ENCODE results near the gene RELN.

RELN gene

DNA sequence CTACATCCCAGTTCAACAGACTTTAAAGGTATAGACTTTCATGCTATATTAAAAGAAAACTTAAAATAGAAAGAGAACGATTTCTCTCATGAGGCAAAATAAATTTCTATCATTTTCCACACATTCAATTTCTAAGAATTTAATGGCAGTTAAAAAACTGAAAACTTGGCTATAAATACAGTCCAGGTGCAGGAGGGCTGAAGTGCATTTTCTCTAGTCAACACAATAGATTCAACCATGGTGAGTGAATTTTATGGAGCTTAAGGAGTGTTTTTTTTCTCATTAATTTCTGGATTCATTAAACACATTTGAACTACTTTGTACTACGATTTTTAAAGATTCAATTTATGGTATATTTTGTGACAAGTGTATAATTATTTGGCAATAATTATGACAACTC, 302.7 kb downstream of the RELN start:
- DNase-seq (ENCODE audit: low read depth, low spot score): no peak

DNA sequence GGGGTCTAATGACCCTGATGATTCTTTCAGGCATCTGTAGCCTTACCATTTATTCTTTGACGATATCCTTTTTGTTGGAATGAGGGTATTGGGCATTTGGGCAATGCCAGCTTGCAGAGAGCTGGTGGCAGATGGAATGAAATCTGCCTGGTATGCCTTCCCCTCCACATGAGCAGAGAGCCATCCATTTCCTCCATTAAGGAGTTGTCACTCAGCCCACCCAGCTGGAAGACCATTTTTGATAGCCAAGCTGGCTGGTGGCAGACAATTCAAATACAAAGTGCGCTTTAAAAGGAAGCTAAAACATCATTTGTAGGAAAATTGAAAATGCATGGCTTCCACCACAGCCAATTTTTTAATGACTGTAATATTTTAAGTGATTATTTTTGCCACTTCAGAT, 303.4 kb downstream of the RELN start:
- DNase-seq (ENCODE audit: low read depth, low spot score): no peak

DNA sequence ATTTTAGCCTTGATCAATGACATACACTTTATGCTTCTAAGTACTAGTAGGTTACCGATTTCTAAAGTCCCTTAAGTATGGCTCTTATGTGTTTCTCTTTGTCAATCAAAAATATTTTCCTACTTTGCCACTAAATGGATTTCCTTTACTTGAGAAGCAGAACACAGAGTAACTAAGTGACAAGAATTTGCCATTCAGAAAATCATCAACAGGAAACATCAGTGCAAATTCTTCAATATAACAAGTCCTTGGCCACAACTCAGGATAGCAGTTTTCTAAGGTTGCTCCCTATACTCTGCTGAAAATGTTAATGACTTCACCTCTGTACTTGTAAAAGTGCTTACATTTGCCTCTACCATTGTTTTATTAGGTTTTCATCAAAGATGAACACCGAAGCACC, 303.8 kb downstream of the RELN start:
- no peak for DNase-seq (ENCODE audit: low read depth, low spot score)

DNA sequence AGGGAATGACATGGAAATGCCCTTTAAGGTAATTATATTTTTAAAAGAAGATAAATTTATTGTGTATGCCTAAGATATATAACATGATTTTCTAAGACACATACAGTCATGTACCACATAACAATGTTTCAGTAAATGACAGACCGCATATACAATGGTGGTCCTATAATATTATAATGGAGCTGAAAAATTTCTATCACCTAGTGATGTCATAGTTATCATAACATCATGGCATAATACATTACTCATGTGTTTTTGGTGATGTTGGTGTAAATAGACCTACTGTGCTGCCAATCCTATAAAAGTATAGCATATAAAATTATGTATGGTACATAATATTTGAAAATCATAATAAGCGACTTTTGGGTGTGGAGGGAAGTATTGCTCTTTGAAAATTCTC, 306.1 kb downstream of the RELN start:
- no peak for DNase-seq (ENCODE audit: low read depth, low spot score)

DNA sequence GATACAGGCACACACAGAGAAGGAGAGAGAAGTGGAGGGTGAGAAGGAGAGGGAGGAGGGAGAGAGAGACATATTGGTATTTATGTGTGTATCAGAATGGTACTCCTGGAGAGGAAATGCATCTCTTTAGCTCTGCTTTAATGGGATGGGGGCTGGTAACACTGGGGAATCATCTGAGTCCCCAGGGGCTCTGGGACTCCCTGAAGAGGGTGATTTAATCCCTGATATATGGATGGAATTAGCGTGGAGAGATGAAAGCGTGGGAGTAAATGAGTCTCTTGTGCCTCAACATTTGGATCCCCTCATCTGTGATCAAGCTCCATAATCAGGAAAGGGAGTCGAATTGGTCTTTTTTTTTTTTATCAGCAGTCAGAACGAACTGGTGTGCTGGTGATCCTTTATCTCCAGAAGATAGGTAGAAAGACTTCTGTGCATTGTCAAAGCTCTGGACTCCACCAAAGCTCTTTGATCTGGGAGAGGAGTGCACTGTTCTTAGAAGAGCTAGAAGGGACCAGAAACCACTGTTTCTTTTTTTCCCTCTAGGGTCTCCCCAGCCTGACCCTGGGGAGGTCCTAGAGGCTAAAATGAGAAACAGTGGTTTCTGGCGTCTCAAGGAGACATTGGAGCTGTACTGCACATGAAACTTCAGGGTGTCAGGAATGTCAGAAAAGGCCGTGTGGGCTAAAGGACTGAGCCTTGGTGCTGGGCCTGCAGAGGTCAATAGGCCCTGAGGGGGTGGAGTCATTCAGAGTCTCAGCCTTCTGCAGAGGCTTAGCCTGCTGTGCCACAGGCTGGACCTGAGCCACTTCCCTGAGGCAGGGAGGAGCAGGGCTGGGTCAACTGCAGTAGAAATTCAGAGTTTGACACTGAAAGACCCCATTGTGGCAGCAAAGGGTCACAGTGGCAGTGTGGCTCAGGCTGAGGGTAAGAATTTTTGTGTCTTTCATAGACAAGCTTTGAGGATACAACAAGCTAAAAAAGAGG, 309.0 kb downstream of the RELN start:
- DNase-seq (ENCODE audit: low read depth, low spot score): no peak

DNA sequence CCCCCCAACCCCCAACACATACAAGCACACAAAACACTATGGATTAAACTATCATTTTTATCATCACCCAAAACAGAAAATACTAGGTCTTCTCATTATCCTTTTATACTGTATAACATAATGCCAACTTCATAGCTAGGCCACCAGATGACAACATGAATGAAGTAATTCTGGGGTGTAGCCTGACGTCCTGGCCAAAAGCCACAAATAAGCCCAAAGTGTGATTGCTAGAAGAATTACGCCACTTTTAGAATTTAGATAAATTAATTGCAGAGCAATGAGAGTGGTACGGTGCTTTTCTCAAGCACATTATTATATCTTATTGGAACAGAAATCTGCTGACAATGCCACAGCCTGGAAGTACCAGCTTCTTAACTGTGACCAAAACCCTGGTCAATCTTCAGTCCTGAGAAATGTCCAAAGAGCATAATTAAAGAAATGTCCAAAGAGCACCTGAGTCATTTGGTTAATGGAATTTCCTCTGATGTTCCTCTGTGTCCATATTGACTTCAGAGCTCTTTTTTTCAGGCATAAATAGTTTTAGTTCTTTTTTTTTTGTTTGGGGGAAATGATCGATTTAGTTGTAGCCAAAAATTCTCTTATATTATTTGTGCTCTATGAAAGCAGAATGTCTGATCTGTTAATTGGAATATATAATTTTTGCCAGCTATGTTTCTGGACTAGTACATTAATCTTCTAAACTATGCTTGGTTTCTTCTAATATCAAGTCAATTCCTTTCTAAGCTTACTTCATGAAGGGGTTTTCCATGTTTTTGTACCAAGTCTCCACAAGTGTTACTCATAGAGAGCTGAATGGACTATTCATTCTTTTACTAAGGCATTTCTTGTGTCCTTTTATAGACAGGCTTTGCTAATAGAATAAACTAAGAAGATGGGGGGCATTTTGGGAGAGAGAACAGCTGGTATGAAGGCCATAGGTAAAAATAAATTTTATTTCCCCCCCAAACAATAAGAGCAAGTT, 310.0 kb downstream of the RELN start:
- DNase-seq (ENCODE audit: low read depth, low spot score): no peak

DNA sequence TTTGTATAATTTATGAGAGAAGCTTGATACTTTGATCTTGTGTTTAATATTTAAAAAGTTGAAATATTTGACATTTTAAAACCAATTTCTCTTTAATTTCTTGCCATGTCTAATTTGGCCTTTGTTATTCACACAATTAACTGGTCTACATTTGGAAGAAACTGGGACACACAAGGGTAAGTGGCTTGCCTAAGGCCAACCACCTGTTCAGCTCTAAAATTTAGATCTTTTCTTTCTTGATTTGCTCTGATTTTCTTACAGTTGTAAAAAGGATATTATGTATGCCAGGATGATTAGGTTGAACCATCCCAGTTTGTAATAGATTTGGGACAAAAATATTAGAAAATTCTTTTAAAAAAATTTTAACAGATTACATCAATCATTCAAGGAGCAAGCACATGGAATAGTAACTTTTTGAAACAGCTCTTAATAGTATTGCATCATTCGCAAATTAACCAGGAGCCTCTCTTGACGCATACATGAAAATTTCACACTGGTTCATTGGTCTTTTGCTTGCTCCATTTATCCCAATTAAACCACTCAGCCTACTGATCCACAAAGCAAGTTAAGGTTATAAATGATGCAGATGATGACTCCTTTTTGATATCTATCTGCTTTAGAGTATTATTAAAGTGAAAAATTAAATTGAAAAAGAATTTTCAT, 321.0 kb downstream of the RELN start:
- DNase-seq (ENCODE audit: low read depth, low spot score): no peak

DNA sequence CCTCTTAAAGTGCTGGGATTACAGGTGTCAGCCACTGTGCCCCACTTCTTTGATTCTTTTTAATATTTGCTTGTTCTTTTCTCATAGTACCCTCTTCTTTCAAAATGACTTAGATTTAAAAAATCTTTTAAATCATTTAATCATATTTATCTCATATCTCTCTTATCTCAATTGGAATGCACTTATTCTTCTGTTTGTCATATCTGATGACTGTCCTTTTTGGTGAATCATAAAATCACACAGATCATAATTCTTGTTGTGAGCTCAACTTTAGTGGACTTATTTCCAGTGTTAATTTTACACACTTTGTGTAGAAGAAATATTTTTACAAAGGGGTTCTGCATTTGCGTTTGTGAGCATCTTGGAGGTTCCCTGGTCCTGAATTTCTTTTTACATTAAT, 323.1 kb downstream of the RELN start:
- DNase-seq (ENCODE audit: low read depth, low spot score): no peak

DNA sequence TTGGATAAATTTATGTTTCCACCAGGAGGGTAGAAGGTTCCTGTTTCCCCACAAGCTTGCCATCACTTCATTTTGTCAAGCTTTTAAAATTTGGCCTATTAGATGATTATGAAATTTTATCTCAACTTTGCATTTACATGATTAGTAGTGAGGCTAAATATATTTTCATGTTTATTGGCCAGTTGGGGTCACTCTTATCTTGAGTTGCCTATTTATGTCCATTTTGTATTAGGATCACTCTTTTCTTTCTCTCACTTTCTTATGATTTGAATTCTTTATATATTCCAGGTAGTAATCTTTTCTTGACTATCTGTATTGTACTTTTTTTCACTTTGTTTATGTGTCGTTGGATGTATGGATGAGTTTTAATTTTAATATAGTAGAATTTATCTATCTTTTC, 324.9 kb downstream of the RELN start:
- no peak for DNase-seq (ENCODE audit: low read depth, low spot score)

DNA sequence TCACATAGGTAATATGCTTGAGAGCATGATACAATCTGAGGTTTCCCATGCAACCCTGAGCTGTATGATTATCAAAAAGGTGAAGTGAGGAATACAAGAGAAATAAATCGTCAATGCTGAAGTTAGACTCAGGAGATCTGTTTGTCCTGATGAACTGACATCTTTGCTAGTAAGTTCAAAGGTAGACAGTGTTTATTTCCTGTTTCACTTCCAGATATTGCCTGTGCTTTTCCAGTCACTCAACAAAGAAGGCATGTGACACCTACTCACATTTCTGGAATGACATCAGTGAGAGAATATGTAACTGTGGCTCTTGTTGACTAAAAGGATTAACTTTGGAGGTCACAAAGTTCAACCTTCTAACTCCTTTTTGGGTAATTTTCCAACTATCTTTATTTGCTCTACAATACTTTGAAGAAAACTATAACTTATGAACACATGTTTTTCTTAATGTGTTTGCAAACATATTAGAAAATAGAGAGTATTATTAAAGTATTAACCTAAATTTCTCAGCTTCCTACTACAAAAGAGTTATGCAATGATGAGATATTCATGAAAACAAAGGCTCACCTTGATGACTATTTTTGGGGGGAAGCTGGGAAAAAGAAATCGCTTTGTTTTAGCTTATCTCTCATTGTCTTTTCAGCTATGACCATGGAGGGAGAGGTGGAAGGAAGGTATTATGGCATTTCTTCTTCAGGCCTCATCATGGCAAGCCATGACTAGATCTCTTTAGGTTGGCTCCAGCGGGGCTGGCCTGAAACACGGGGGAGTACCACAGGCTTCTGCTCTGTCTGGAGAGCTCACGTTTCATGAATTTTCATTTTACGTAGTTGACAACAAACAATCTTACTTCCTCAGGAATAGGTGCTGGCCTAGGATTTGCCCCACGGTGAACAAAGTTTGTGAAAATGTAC, 328.7 kb downstream of the RELN start:
- no peak for DNase-seq (ENCODE audit: low read depth, low spot score)

DNA sequence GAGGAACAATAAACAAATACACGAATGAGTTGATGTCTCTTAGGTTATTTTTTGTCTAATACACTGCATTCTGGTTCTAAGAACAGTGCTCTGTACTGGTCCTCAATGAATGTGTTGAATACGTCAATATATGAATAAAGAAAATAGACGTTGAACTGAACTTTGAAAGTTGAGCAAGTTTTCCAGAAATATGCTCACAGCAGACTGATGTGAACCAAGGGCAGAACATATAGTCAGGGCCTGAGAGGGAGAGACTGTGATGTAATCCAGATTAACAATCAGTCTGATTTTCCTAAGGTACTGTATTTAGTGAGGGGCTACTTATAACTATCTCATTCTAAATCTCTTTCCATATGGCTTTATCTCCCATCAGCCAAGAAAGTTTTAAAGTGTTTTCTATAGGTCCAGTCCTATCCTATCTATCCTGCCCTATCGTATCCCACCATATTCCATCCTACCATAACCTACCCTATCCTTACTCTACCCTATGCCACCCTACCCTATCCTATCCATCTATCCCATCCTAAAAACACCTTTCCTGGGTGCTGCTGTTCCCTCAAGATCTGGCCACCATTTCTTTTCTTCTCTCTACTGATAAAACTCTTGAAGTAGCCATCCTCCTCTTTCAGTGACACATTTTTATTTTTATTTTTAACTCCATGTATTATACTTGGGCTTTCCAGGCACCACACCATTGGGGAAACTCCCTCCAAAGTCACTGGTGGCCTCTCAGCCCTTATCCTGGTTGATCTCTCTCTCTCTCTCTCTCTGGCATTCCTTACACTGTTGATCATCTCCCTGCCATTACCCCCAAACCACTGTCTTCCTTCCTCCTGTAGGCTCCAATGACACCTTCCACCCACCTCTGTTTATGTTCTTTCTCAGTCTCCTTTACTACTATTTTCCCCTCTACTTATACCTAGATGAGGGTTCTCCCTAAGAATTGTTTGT, 331.1 kb downstream of the RELN start:
- DNase-seq (ENCODE audit: low read depth, low spot score): no peak

DNA sequence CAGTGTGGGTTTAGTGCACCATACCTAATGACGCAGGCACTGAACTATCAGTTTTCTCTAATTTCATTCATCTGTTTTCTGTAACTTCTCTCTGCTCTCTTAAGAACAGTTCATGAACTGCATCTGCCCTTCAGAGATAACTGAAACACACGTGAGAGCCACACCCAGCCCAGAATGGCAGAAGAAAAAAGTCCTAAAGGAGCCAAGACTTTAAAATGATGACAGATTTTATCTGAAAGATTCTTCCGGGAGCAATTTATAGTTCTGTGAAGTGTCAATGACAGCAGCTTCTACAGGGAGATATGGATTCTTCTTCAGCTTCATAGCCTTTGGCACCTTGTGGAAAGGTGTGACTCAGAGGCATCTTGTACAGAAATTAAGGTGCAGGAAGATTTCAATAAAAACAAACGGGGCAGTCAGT, 332.0 kb downstream of the RELN start:
- no peak for DNase-seq (ENCODE audit: low read depth, low spot score)

DNA sequence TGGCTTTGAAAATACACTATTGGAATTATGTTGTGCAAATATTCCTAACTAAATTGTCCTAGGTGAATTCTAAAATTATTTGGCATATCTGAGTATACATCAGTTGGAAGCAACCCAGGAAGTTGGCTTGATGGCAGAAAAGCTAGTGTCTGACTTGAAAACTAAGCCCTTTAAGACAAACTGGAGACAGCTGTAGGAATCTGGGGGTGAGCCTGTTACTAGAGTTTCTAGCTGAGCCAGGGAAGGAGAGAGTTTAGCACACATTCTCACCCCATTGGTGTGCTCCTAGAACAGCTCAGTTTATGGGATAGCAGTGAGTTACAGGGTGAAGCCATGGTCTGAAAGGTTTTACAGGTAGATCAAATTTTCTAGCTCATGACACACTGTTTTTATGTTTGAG, 333.2 kb downstream of the RELN start:
- no peak for DNase-seq (ENCODE audit: low read depth, low spot score)

DNA sequence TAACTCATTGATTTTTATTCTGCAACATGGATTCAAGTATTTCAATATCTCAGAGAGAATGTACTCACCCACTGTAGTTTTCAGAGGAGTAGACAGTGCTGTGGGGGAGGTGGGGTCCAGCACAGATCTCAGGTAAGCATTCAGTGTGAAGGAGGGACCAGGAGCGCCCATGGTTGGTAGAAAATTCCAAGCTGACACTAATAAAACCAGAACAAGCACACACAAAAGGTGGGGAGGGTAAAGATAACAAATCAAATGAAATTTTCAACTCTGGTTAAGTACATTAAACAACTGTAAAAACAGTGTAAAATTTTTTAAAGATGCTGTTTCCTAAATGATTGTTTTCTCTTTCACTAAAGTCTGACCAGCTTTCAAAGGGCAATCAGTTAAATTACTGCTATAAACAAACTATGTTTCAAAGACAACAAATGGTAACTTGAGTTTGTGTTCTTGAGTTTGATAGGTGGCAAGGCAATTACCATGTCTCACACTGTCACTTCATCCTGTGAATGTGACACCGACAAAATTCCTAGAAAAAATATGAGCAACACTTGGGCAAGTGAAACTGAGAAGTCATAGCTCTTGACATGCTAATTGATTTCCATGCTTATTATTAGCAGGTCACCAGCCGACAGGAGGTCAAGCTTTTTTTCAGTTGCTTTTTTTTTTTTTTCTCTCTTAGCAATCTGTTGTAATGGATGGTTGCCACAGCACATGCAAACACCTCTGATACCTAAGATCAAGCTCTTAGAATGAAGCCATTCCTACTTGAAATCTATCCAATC, 337.7 kb downstream of the RELN start:
- DNase-seq (ENCODE audit: low read depth, low spot score): no peak

DNA sequence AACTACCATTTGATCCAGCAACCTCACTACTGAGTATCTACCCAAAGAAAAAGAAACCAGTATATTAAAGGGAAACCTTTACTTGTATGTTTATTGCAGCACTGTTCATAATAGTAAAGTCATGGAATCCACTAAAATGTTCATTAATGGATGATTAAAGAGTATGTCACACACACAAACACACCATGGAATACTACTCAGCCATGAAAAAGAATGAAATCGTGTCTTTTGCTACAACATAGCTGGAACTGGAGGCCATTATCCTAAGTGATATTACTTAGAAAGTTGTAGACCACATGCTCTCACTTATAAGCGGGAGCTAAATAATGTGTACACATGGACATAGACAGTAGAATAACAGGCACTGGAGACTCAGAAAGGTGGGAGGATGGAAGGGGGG, 340.4 kb downstream of the RELN start:
- DNase-seq (ENCODE audit: low read depth, low spot score): no peak

DNA sequence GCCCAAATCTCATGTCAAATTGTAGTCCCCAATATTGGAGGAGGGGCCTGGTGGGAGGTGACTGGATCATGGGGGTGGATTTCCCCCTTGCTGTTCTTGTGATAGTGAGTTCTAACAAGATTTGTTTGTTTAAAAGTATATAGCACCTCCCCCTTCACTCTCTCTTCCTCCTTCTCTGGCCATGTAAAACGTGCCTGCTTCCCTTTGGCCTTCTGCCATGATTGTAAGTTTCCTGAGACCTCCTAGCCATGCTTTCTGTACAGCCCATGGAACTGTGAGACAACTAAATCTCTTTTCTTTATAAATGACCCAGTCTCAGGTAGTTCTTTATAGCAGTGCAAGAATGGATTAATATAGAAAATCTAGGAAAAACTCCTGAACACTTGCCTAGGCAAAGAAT, 341.3 kb downstream of the RELN start:
- no peak for DNase-seq (ENCODE audit: low read depth, low spot score)

DNA sequence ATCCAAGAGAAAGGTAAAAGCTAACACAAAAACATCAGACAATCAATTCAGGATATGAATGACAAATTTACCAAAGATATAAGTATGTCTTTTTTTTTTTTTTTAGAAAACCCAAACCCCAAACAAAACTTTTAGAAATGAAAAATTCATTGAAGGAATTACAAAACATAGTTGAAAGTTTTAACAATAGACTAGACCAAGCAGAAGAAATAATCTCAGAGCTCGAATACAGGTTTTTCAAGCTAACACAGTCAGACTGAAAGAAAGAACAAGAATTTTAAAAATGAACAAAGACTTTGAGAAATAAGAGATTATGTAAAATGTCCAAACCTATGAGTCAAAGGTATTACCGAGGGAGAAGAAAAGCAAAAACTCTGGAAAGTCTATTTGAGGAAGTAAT, 345.1 kb downstream of the RELN start:
- no peak for DNase-seq (ENCODE audit: low read depth, low spot score)

DNA sequence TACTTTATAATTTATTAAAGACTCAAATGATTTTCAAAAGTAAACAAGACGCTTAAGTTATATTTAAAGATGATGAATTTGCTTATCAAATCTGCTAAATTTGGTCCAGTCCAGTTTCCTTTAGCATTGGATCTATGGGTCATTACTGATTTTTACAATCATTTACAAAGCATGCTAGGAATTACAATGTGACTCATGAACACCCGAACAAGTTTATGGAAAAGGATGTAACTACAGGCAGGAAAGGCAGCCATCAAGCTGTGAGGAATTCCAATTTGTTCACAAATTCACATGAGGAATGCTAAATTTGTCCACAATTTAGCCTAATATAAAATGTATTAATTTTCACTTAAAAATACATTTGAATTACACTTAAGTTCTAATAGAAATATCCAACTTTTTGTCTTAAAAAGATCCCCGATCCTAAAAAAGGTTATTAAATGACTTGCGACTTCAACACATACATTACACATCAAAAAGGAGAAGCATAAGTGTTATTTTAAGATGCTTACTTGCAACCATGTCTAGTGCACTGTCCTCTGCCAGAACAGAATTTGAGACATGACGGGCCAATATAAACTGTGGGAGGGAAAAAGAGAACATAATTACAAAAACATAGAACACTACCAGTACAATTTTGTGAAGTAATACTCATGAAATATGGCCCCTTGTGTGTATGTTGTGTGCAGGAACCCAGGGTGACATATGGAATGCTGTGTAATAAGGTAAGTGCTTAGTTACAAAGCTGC, 349.3 kb downstream of the RELN start:
- DNase-seq (ENCODE audit: low read depth, low spot score): no peak
